ENCODE data around the gene DSTYK.
"Not testable (repeated sequence)": the region's sequence is repeated elsewhere in the genome, so short reads cannot be mapped to it uniquely, and the experiment has no call there.

GRCh38 chr1:205233986-205234385 lies 22.5 kb upstream of the DSTYK start:
- TF ChIP-seq CTCF, POLR2A (IDR thresholded peaks at IDR 0.05): not testable (repeated sequence)
